ENCODE results near the gene KRTAP12-4. TPM values are rescaled to one million over a fixed set of nuclear protein-coding genes. Genes with fewer than 3 reads are reported as not detected.
"Not testable (repeated sequence)": the region's sequence is repeated elsewhere in the genome, so short reads cannot be mapped to it uniquely, and the experiment has no call there.

The KRTAP12-4 gene
- total RNA-seq, 1 donor from 2014 or later, result not detected

DNA sequence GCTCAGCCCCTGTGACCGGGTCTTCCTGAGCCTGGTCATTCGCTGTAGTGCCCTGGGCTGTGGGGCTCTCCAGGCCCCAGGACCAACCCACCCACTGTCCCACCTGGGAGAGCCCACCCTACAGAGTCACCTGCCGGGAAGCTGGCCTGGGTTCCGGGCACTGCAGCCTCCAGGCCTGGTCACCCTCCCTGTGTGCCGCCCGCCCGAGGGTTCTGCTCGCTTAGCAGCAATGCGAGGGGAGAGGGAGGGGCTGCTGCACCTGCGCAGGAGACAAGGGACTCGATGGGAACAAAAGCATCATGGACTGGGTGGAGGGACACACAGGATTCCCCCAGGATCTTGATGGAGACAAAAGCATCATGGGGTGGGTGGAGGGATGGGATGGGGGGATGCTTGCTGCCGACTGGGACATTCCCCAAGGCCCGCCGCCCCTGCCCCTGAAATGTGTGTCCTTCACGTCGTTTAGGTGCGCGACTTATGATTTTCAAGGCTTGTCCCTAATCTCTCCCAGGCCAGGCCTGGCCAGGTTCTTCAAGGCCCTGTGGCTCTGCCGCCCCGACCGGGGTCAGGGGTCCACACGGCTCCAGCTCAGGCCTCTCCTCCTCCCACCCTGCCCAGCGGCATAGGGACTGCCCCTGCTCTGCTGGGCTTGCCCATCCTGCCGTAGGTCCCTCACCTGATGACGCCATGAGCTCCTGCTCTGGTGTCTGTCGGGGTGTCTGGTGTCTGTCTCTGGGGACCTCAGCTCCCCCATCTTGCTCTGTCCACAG is 40.9 kb downstream of the KRTAP12-4 start:
- peaks cover 21% of the 10 kb centered on the region for H3K9me3 Mint-ChIP-seq (ENCODE audit: unreplicated experiment)
- H3K4me3 Mint-ChIP-seq (ENCODE audit: unreplicated experiment), result no peak overlapping the region
- DNase-seq (ENCODE audit: extremely low spot score, unreplicated experiment), result peak; percentile 80
- H3K27ac Mint-ChIP-seq (ENCODE audit: unreplicated experiment), result no peak overlapping the region
- TF ChIP-seq, protein P1, sequence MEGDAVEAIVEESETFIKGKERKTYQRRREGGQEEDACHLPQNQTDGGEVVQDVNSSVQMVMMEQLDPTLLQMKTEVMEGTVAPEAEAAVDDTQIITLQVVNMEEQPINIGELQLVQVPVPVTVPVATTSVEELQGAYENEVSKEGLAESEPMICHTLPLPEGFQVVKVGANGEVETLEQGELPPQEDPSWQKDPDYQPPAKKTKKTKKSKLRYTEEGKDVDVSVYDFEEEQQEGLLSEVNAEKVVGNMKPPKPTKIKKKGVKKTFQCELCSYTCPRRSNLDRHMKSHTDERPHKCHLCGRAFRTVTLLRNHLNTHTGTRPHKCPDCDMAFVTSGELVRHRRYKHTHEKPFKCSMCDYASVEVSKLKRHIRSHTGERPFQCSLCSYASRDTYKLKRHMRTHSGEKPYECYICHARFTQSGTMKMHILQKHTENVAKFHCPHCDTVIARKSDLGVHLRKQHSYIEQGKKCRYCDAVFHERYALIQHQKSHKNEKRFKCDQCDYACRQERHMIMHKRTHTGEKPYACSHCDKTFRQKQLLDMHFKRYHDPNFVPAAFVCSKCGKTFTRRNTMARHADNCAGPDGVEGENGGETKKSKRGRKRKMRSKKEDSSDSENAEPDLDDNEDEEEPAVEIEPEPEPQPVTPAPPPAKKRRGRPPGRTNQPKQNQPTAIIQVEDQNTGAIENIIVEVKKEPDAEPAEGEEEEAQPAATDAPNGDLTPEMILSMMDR (IDR thresholded peaks at IDR 0.05), result no peak
- peaks cover 4% of the 10 kb centered on the region for H3K27me3 Mint-ChIP-seq (ENCODE audit: unreplicated experiment)
- H3K4me1 Mint-ChIP-seq (ENCODE audit: unreplicated experiment), result no peaks in the 10 kb centered on the region
- no peaks in the 10 kb centered on the region for H3K36me3 Mint-ChIP-seq (ENCODE audit: unreplicated experiment)

DNA sequence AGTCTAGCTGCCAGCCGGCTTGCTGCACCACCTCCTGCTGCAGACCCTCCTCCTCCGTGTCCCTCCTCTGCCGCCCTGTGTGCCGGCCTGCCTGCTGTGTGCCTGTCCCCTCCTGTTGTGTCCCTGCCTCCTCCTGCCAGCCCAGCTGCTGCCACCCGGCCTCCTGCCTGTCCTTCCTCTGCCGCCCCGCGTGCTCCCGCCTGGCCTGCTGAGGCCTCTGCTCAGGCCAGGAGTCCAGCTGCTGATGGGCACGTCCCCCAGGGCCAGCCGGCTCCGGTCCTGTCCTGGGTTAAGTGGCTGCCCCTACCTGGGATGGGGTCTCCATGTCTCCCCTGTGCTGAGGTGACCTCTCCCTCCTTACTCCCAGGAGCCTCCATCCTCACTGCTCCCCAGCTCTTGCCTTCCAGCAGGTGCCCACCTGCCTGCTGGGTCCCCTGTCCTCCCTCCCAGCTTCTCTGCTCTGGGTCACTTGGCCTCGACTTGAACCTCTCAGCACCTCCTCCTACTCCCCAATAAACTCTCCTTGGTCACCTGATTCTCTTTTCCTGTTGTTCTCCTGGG is 41.7 kb downstream of the KRTAP12-4 start:
- H3K4me1 Mint-ChIP-seq (ENCODE audit: unreplicated experiment), result no peaks in the 10 kb centered on the region
- H3K9me3 Mint-ChIP-seq (ENCODE audit: unreplicated experiment), result peaks cover 21% of the 10 kb centered on the region
- H3K36me3 Mint-ChIP-seq (ENCODE audit: unreplicated experiment), result no peaks in the 10 kb centered on the region
- DNase-seq (ENCODE audit: extremely low spot score, unreplicated experiment), result peak; percentile 79
- H3K27ac Mint-ChIP-seq (ENCODE audit: unreplicated experiment), result no peak overlapping the region
- peaks cover 2% of the 10 kb centered on the region for H3K27me3 Mint-ChIP-seq (ENCODE audit: unreplicated experiment)
- TF ChIP-seq, protein P1 (IDR thresholded peaks at IDR 0.05), result no peak
- no peak overlapping the region for H3K4me3 Mint-ChIP-seq (ENCODE audit: unreplicated experiment)

DNA sequence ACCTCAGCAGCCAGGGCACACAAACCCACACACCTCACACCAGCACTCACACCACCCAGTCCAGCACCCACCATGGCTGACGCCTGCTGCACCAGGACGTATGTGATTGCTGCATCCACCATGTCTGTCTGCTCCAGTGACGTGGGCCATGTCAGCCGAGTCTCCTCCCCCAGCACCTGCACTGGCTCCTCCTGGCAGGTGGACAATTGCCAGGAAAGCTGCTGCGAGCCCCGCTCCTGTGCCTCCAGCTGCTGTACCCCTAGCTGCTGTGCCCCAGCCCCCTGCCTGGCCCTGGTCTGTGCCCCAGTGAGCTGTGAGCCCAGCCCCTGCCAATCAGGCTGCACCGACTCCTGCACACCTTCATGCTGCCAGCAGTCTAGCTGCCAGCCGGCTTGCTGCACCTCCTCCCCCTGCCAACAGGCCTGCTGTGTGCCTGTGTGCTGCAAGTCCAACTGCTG is 42.4 kb downstream of the KRTAP12-4 start, which contains the start of gene KRTAP10-8:
Gene KRTAP10-8, plus strand, starts transcription at position 51 of the 458 bp plus-strand sequence. Its CDS starts 22 bp downstream, at position 73.
- no peak within 1 kb of the TSS for H3K27ac Mint-ChIP-seq (ENCODE audit: unreplicated experiment)
- H3K4me1 Mint-ChIP-seq (ENCODE audit: unreplicated experiment), result no peaks in the 10 kb centered on the region
- H3K27me3 Mint-ChIP-seq (ENCODE audit: unreplicated experiment), result no peaks in the 10 kb centered on the region
- H3K36me3 Mint-ChIP-seq (ENCODE audit: unreplicated experiment), result no peaks in the 10 kb centered on the region
- TF ChIP-seq, protein P1 (IDR thresholded peaks at IDR 0.05), result no peak
- no peak within 1 kb of the TSS for H3K4me3 Mint-ChIP-seq (ENCODE audit: unreplicated experiment)
- DNase-seq (ENCODE audit: extremely low spot score, unreplicated experiment), result peak; percentile 77
- H3K9me3 Mint-ChIP-seq (ENCODE audit: unreplicated experiment), result peaks cover 21% of the 10 kb centered on the region

DNA sequence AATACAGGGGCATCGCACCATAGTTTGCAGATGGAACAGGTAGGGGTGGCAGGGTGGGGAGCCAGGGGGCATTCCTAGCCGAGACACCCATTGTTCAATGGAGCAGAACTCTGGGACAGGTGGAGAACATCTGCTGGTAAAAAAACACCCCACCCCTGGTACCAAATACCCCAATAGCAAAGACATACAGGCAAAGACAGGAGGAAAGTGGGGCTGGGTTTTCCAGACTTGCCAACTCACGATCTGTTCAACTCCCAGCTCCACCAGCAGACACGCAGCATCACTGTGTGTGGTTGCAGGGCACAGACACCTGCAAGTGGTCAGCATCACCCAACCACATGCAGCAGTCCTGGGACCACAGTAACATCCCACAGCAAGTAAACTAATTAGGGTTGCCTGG is 42.9 kb downstream of the KRTAP12-4 start:
- peaks cover under 1% of the 10 kb centered on the region for H3K27me3 Mint-ChIP-seq (ENCODE audit: unreplicated experiment)
- peak; percentile 64 for DNase-seq (ENCODE audit: extremely low spot score, unreplicated experiment)
- H3K27ac Mint-ChIP-seq (ENCODE audit: unreplicated experiment), result no peak overlapping the region
- peaks cover 21% of the 10 kb centered on the region for H3K9me3 Mint-ChIP-seq (ENCODE audit: unreplicated experiment)
- TF ChIP-seq, protein P1 (IDR thresholded peaks at IDR 0.05), result no peak
- H3K36me3 Mint-ChIP-seq (ENCODE audit: unreplicated experiment), result no peaks in the 10 kb centered on the region
- H3K4me1 Mint-ChIP-seq (ENCODE audit: unreplicated experiment), result no peaks in the 10 kb centered on the region
- no peak overlapping the region for H3K4me3 Mint-ChIP-seq (ENCODE audit: unreplicated experiment)

DNA sequence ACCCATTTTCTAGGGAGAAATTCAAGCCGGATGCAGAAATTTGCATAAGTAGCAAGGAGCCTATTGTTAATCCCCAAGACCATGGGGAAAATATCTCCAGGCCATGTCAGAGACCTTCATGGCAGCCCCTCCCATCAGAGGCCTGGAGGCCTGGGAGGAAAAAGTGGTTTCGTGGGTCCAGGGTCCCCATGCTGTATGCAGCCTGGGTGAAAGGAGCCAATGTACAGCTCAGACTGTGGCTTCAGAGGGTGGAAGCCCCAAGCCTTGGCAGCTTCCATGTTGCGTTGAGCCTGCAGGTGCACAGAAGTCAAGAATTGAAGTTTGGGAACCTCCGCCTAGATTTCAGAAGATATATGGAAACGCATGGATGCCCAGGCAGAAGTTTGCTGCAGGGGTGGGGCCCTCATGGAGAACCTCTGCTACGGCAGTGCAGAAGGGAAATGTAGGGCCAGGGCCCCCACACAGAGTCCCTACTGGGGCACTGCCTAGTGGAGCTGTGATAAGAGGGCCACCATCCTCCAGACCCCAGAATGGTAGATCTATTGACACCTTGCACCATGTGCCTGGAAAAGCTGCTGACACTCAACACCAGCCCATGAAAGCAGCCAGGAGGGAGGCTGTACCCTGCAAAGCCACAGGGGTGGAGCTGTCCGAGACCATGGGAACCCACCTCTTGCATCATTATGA is 44.2 kb downstream of the KRTAP12-4 start:
- H3K36me3 Mint-ChIP-seq (ENCODE audit: unreplicated experiment); H3K27me3 Mint-ChIP-seq (ENCODE audit: unreplicated experiment); H3K27ac Mint-ChIP-seq (ENCODE audit: unreplicated experiment); H3K4me1 Mint-ChIP-seq (ENCODE audit: unreplicated experiment); H3K4me3 Mint-ChIP-seq (ENCODE audit: unreplicated experiment): not testable (repeated sequence)
- peaks cover 21% of the 10 kb centered on the region for H3K9me3 Mint-ChIP-seq (ENCODE audit: unreplicated experiment)
- DNase-seq (ENCODE audit: extremely low spot score, unreplicated experiment), result peak; percentile 69

Measured in osteocyte (in vitro differentiated cells).